COR-L47 (cell line): ENCODE results near the gene GALNT15.

Source experiments
- DNase-seq: peaks from one replicate; lab custom pipeline; 2025; lab: John Stamatoyannopoulos, UW

GALNT15 gene

GRCh38 chr3:16252988-16253387, 78.5 kb downstream of the GALNT15 start:
- no peak for DNase-seq

- no peak for DNase-seq
Measured at GRCh38 chr3:16253601-16254000, 79.1 kb downstream of the GALNT15 start.

- DNase-seq, result no peak
Measured at GRCh38 chr3:16254916-16255315, 80.4 kb downstream of the GALNT15 start.

- DNase-seq, result no peak
Measured at GRCh38 chr3:16255326-16255725, 80.8 kb downstream of the GALNT15 start.

GRCh38 chr3:16255726-16256125, 81.2 kb downstream of the GALNT15 start:
- peak; percentile 89 for DNase-seq

GRCh38 chr3:16257309-16257708, 82.8 kb downstream of the GALNT15 start:
- no peak for DNase-seq

GRCh38 chr3:16258177-16258576, 83.7 kb downstream of the GALNT15 start:
- DNase-seq, result no peak

GRCh38 chr3:16258866-16259265, 84.4 kb downstream of the GALNT15 start:
- no peak for DNase-seq

- no peak for DNase-seq
Measured at GRCh38 chr3:16260046-16260445, 85.6 kb downstream of the GALNT15 start.

GRCh38 chr3:16262174-16262573, 87.7 kb downstream of the GALNT15 start:
- DNase-seq, result no peak

GRCh38 chr3:16264174-16264707, 89.8 kb downstream of the GALNT15 start:
- no peak for DNase-seq

GRCh38 chr3:16264708-16265454, 90.4 kb downstream of the GALNT15 start, which contains the start of the genes DPH3 and OXNAD1:
TSS of gene DPH3 (minus strand) at chr3:16264943. CDS start at chr3:16264876, 67 bp downstream.
TSS of gene OXNAD1 (plus strand) at chr3:16265212. CDS start at chr3:16270953, 5,741 bp downstream.
- DNase-seq, result peak; percentile 96

- no peak for DNase-seq
Measured at GRCh38 chr3:16265455-16265786, 90.9 kb downstream of the GALNT15 start.

GRCh38 chr3:16266714-16267113, 92.2 kb downstream of the GALNT15 start:
- DNase-seq, result no peak

GRCh38 chr3:16270855-16271254, 96.4 kb downstream of the GALNT15 start:
- DNase-seq, result no peak

- no peak for DNase-seq
Measured at GRCh38 chr3:16272588-16272987, 98.1 kb downstream of the GALNT15 start.

GRCh38 chr3:16273867-16274266, 99.4 kb downstream of the GALNT15 start:
- DNase-seq, result no peak

GRCh38 chr3:16277471-16277870, 103.0 kb downstream of the GALNT15 start:
- DNase-seq, result no peak

- no peak for DNase-seq
Measured at GRCh38 chr3:16279010-16279801, 104.7 kb downstream of the GALNT15 start.

GRCh38 chr3:16280671-16281070, 106.2 kb downstream of the GALNT15 start:
- no peak for DNase-seq
